HTERT RPE-1 (cell line): ENCODE data around the gene GREM2.

Experiments used
- in situ Hi-C: fragments of 300-500 bp; cut with MboI; formaldehyde crosslinking; loops from 4 replicates; pipeline ENCODE4 v1.14.3; 2020; ENCODE audit warnings: low sequenced_read_pairs

GREM2 gene

GRCh38 chr1:240611619-240612480 is at the start of gene GREM2:
Gene GREM2, minus strand, starts transcription at chr1:240612155. Its CDS starts 118,680 bp downstream, at chr1:240493475.
- in situ Hi-C loops = no loop called here

- in situ Hi-C loops = no loop called here
Observed at GRCh38 chr1:240658312-240658960, 46.5 kb upstream of the GREM2 start.

DNA sequence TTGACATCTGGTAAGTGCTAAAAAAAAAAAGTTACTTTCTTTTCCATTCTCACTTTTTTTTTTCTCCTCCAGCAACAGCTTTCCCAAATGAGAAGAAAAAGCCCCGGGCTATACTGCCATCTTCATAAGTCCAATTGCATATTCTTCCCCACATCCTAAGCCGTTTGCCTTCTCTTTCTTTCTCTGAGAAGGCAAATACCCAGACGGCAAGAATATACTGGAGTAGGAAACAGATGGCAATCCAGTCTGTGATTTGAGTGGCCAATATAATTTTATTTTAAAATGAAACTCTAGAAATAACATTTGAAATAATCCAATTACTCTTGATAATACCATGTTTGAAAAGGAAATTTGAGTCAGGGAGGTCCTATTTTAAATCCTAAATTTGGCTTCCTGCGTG is 44.6 kb upstream of the GREM2 start:
- in situ Hi-C loops = no loop called here

DNA sequence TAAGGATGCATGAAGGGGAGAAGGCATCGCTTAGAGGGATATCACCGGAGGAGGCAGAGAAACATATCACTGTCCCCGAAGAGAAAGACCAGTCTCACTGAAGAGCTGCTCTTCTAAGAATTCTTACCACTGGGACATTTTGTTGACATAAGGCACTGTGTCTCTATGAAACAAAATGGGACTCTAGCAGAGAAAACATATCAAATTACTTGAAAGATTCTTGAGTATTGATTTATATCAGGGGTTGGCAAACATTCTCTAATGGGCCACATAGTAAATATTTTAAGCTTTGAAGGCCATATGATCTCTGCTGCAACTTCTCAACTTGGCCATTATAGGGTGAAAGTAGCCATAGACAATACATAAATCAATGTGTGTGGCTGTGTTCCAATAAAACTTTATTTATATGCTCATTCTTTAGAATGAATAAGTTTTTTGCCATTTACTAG is 41.0 kb upstream of the GREM2 start:
- in situ Hi-C loops = no loop called here

DNA sequence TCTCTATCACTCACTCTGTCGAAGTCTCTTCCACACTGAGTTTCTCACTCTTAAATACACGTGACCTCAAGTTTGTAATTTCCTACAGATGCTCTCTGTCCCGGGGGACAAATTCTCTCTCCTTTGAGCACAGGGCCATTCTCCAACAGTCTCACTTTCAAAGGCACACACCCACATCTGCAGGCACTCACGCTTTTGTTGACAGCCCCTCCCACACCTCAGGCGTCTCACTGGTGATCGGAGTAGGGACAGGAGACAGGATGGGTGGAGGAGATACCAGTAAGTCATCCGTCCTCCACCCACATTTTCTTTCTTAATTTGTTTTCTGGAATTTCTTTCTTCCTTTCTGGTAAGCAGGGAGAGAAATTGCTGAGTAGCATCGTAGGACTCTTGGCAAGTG is 40.6 kb upstream of the GREM2 start:
- in situ Hi-C loops = no loop called here

DNA sequence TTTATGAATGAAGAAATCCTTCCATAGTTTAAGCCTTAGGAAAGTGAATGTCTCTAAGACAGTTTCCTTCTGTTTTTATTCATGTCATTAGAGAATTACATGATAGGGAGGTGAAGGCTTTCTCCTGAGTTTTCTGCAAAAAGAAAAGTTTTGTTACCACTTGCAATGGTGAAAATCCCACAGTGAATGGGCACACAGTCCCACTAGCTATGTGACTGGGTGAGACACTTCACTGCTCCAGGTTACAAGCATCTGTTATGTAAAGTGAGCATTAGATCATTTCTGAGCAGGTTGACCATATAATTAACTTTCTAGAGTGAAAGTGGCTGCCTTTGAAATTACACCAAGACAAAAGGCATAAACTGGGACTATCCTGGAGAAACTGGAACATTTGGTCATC is 38.9 kb upstream of the GREM2 start:
- in situ Hi-C loops = no loop called here

- in situ Hi-C loops = no loop called here
Observed at GRCh38 chr1:240649733-240650721, 38.1 kb upstream of the GREM2 start.

GRCh38 chr1:240646571-240647240 is 34.8 kb upstream of the GREM2 start:
- in situ Hi-C loops = no loop called here

DNA sequence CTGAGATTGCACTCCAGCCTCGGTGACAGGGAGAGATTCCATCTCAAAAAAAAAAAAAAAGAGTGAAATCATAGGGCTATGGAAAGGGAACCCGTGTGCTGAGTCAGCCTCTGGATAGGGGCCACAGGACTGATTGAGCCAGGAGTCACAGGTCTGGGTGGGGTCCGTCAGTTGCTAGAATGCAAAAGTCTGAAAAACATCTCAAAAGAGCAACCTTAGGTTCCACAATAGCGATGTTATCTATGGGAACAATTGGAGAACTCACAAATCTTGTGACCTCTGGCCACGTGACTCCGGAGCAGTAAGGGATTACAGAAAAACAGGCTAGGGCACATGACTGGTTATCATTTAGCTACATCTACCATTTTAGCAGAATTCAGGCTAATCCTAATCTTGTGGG is 32.8 kb upstream of the GREM2 start:
- in situ Hi-C loops = no loop called here

DNA sequence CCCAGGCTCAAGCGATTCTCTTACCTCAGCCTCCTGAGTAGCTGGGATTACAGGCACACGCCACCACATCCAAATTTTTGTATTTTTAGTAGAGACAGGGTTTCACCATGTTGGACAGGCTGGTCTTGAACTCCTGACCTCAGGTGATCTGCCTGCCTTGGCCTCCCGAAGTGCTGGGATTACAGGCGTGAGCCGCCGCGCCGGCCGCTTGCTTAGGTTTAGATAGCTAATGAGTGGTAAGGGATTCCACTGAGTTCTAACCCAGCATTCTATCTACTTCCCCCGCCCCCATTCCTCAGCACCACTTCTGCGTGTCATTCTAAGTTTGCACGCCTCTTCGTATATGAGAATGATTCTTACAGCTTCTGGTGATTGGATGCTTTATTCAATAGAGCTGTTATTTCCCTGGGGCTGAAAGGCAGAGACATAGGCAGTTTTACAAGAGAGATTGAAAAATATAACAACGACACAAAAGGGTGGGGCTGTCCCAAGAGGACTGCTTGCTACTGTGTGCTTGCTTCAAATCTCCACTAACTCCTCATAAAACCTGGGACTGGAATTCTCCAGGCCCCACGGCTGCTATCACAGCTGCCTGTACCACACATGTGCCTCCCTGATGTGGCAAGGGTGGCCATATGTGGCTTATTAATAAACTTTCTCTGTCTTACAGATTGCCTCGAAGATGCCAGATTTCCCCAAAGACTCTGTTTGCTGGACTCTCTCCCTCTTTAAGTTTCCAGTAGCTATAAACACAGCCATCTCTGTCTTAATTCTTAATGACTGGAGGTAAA is 23.7 kb upstream of the GREM2 start:
- in situ Hi-C loops = no loop called here

DNA sequence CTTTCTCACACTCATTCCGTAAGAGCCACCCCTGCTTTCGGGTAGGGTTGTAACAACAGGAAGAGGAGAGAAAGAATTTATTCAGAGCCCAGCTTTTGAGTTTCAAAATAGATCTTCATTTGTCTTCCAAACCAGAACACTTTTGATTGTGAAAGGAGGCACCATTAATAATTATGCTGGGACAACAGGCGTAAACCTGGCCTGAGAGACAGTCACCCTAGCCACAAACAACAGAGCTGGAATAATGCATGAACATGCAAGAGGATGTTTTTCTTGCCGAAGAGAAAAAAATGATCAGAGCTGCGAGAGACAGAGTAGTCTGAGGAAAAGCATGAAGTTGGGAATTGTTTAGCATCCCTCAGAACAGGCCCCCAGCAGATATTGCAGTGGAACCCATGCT is 18.5 kb upstream of the GREM2 start:
- in situ Hi-C loops = no loop called here

DNA sequence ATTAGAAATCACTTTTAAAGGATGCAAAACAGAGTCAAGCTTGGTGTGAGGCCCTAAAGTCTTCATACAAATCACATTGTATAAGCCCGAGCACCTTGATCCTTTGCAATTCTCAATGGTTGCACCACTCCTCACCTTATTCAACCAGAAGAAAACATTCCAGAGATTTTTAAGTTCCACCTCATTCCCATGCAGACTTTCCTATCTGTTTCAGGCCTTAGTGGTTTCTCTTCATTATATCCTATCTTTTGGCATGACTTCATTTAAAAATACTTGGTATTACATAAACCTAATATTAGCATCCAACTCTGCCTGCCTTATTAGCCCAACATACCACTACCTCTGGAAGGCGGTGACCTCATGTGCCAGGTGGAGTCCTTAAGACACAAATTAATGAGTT is 9.3 kb upstream of the GREM2 start:
- in situ Hi-C loops = no loop called here

DNA sequence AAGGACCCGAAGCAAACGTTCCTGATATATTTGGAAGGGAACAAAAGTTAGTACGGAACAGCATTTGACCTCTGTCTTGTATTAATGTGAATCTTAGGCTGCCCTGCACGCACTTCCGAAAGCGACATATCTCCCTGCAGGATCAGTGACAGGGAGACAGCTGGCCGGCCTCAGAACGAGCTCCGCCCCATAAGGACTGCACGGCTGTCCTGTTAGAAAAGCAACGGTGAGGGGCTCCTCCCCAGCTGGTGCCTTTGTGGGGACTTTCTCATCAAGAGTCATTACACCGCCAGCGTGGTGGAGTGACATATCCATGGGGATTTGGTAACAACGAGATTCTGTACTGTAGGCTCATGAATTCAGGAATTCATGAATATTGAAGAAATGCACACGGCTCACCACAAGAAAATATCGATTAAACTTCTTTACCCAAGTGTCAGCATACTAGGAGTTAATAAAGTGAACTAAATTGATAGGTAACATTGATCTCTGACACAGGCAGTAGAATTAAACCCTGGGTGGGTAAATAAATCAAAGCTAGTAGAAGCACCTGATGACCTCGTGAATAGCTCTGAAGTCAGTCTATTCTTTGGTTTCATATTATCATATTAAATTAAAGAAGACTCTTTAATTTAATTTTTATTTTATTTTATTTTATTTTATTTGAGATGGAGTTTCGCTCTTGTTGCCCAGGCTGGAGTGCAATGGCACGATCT is 8.1 kb upstream of the GREM2 start:
- in situ Hi-C loops = no loop called here

DNA sequence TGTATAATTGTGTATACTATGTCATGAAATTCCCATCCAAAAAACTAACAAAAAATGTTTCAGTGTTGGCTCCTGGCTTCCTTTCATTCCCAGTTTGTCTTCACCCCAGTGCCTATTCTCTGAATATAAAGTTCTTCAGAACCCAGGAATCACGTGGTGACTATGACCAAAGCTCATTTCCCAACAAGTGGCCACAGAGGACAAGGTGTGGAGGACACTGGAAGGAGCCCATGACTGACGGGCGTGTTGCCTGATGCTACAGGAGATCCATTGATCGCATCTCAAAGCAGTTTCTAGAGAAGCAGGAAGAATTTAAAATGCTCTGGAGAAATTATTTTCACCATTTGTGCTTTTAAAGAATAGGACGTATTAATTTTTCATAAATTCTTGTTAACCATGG is 7.4 kb upstream of the GREM2 start:
- in situ Hi-C loops = no loop called here

GRCh38 chr1:240618946-240619345 is 7.0 kb upstream of the GREM2 start:
- in situ Hi-C loops = no loop called here

GRCh38 chr1:240616018-240616417 is 4.1 kb upstream of the GREM2 start:
- in situ Hi-C loops = no loop called here

GRCh38 chr1:240613356-240614142 is 1.6 kb upstream of the GREM2 start:
- in situ Hi-C loops = no loop called here

GRCh38 chr1:240612811-240613210 is 856 bp upstream of the GREM2 start:
- in situ Hi-C loops = no loop called here
